Fibroblast of mammary gland (primary cell): ENCODE results near the gene RBM45.

ENCODE experiments used
- DNase-seq: peaks from one replicate; pipeline ENCODE4 v3.0.0-alpha.2; 2010; ENCODE audit warnings: low read depth
- H3K4me3 ChIP-seq: 2 replicates; pipeline ENCODE4 v1.5.1; 2011; ENCODE audit warnings: low read depth, mild to moderate bottlenecking, low read length, moderate library complexity; ENCODE audit not compliant: control insufficient read depth
- CTCF ChIP-seq: conservative IDR thresholded peaks from 2 replicates; pipeline ENCODE4 v1.5.1; 2011; ENCODE audit warnings: low read depth, low read length, inconsistent platforms; ENCODE audit not compliant: control insufficient read depth, insufficient read depth

Gene RBM45

DNA sequence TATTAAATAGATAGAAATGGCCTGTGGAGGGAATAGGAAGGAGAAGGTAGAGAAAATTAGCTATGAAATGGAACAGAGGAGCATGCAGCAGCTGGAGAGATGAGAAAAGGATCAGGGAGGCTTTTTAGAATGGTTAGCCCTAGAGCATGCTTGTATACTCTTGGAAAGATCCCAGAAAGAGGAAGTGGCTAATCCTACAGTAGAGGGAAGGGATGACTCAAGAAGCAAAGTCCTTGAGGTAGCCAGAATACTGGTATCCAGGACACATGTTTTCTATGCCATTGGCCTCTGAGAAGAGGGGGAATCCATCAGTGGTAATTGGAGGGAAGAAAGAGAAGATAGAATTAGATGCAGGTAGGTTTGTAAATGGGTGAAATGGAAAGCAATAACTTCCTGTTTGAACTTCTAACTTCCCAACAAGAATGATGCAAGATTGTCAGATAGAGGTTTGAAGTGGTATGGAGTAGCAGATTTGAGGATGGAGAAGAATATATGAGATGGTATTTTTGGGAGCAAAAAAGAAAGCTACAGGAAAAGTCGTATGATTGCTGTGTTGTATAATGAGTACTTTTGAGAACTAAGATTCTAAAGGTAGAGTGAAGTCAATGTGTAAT, 64.9 kb downstream of the RBM45 start:
- no peak overlapping the region for H3K4me3 ChIP-seq
- no peak for TF ChIP-seq CTCF
- DNase-seq, result peak; percentile 60
